MG63 (cell line): ENCODE measurements around the gene INPP5F. TPM values are rescaled to one million over a fixed set of nuclear protein-coding genes. Genes with fewer than 3 reads are reported as not detected.
A peak's percentile ranks its signal among the peaks of the same experiment; 100 is the strongest.

Source experiments
- DNase-seq: peaks from one replicate; pipeline ENCODE4 v3.0.0-alpha.2; 2020
- H3K27me3 ChIP-seq: fragments of 250-450 bp; sonication (Bioruptor Pico); 2 replicates; pipeline ENCODE4 v1.5.1; 2020; ENCODE audit warnings: mild to moderate bottlenecking, moderate library complexity
- H3K36me3 ChIP-seq: fragments of 250-450 bp; sonication (Bioruptor Pico); 2 replicates; pipeline ENCODE4 v1.5.1; 2020; ENCODE audit warnings: mild to moderate bottlenecking, moderate library complexity
- H3K4me3 ChIP-seq: fragments of 250-450 bp; sonication (Bioruptor Pico); 2 replicates; pipeline ENCODE4 v1.5.1; 2020; ENCODE audit warnings: mild to moderate bottlenecking, moderate library complexity
- H3K9me3 ChIP-seq: fragments of 250-450 bp; sonication (Bioruptor Pico); 2 replicates; pipeline ENCODE4 v1.5.1; 2020; ENCODE audit warnings: mild to moderate bottlenecking, moderate library complexity
- total RNA-seq: library from RNA; depleted of rRNA; stranded (reverse); fragments of >200 nt; shearing (Covaris generic); gene quantifications from 2 replicates; pipeline ENCODE4 v1.2.3, GENCODE V29; 2014; ENCODE audit warnings: low replicate concordance

Gene INPP5F
- total RNA-seq, 1 experiment from 2014 or later, result 7.1 TPM

DNA sequence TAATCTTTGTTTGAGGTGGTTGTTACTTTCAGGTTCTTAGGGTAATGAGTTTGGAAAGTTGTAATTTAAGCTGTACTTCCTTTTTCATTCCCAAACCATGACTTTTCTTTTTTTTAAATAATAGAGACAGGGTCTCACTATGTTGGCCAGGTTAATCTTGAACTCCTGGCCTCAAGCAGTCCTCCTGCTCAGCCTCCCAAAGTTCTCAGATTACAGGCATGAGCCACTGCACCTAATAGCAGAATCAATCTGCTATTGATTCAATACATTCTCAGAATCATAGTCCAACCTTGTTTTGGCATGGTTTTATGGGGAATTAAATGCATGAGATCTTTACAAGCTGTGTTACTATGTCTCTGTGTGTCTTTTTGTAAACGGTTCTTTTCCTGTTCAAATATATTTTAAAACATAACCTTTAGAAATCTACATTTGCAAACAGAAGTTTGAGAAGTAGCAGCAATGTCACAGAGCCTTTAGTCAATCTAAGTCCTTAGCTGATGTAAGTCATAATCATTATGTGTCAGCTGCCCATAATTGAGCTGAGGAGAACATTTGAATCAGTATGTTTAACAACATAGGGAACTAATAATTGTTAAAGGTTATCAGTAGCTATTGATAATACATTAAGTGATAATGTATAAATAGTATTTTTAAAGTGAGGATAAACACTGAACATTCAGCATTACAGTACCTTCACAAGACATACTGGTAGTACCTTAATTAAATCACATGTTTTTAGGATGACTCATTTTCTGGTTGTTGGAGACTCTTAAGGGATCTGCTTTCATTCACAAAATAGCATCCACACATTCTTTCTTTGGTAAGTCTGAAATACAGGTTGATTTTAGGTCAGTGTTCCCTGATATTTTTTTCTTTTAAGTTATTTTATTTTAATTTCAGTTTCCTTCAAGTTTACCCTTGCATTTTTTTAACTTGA is 8.8 kb downstream of the INPP5F start:
- H3K4me3 ChIP-seq, result no peak overlapping the region
- H3K36me3 ChIP-seq, result no peaks in the 10 kb centered on the region
- H3K9me3 ChIP-seq, result no peaks in the 10 kb centered on the region
- no peak for DNase-seq
- no peaks in the 10 kb centered on the region for H3K27me3 ChIP-seq

DNA sequence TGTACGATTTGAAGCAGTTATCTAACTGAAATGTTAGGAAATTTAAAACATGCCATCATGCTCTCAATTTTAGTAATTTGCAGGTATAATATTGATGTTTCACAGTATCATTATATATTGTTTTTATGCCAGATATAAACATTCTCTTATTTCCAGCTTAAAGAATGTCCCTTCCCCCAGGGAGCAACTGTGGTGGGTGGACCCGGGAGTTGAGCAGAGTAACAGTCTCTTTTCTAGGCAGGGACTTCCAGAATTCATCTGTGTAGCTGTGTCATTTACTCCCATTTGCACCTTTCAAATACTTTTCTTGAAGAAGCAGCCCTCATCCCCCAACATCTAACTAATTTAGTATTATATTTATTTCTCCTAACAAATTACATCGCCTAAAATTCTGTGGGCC is 9.6 kb downstream of the INPP5F start:
- H3K9me3 ChIP-seq, result no peaks in the 10 kb centered on the region
- H3K36me3 ChIP-seq, result no peaks in the 10 kb centered on the region
- no peak for DNase-seq
- no peak overlapping the region for H3K4me3 ChIP-seq
- no peaks in the 10 kb centered on the region for H3K27me3 ChIP-seq

DNA sequence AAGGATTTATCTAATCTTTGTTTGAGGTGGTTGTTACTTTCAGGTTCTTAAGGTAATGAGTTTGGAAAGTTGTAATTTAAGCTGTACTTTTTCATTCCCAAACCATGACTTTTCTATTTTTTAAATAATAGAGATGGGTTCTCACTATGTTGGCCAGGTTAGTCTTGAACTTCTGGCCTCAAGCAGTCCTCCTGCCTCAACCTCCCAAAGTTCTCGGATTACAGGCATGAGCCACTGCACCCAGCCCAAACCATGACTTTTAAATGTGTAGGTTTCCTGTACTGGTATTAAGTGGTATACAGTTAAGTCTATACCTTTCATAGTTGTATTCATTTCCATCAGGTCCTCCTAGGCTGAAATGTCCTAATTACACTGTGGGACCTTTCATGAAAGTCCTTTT is 10.4 kb downstream of the INPP5F start:
- Histone ChIP-seq H3K9me3 (no peaks in the 10 kb centered on the region), H3K4me3 (no peak overlapping the region), H3K36me3 (no peaks in the 10 kb centered on the region), H3K27me3 (no peaks in the 10 kb centered on the region)
- DNase-seq, result no peak

DNA sequence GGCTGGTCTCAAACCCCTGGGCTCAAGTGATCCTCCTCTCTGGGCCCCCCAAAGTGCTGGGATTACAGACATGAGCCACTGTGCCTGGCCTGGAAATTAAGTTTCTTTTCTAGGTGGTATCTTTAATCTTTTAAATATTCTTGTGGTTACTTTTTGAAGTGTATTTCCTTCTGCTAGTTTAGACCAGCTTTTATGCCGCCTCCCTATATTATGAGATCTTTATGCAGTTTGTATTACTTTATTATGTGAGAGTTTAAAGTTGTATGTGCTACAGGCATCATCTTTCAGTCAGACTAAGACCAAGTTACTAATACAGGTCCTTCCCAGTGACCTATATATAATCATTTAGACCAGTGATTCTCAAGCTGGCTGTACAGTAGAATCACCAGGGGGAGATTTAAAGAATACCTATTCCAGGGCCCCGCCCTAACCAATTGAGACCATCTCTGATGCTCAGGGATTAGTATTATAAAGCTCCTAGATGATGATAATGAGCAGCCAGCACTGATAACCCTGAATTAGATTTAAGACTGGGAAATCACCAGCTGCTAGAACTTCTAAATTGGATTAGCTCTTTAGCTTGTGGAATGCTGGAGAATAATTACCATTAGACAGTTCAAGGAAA is 11.3 kb downstream of the INPP5F start:
- H3K9me3 ChIP-seq, result no peaks in the 10 kb centered on the region
- no peak for DNase-seq
- no peaks in the 10 kb centered on the region for H3K27me3 ChIP-seq
- no peak overlapping the region for H3K4me3 ChIP-seq
- H3K36me3 ChIP-seq, result no peaks in the 10 kb centered on the region

DNA sequence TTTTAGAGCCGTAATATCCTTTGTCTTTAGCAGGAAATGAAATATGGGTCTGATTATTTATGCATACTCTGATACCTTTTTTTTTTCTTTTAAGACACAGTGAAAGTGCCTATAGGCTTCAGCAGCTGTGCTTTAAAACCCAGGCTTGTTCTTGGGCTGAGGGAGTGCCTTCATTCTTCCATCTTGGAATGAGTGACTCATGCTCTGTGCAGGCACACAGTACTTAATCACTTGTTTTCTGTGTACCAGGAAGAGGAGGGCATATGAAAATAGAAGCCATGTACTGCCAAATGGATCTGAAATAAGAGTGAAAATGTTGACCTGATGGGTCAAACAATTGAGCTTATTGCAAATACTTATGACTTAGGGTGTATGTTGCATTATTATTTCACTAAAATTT is 12.0 kb downstream of the INPP5F start:
- peak; percentile 49 for DNase-seq
- no peaks in the 10 kb centered on the region for H3K9me3 ChIP-seq

DNA sequence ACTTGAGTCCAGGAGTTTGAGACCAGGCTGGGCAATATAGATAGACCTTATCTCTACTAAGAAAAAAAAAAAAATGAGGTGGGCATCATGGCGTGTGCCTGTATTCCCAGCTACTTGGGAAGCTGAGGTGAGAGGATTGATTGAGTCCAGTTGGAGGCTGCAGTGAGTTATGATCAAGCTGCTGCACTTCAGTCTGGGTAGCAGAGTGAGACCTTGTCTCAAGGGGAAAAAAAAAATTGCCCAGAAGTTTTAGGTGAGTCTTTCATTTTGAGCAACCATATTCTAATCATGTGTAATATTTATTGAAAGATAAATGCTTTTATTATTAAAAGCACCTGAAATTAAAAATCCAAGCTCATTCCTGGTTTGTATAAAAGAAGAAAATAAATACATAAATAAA is 13.1 kb downstream of the INPP5F start:
- no peaks in the 10 kb centered on the region for H3K36me3 ChIP-seq
- no peaks in the 10 kb centered on the region for H3K9me3 ChIP-seq
- H3K4me3 ChIP-seq, result no peak overlapping the region
- no peaks in the 10 kb centered on the region for H3K27me3 ChIP-seq
- DNase-seq, result no peak

More for the DNA sequence above, 12.0 kb downstream of the INPP5F start:
- Histone ChIP-seq H3K4me3 (no peak overlapping the region), H3K27me3 (no peaks in the 10 kb centered on the region), H3K36me3 (no peaks in the 10 kb centered on the region)

DNA sequence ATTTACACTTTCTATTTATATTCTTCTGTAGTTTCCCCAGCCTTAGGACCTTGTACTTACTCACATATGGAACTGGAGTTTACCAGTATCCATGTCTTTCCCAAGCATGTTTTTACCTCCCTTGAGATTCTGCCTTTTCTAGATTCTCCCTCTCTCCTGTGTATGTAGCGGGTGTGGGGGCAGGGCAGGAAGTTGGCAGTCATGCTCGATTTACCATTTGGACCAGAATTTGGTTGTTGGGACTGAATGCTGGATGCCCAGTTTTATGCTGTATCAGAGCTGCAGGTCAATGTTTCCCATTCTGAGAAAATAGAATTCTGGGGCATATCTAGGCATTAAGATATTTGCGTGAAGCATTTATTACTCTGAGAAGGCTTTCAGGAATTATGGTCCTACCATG is 14.2 kb downstream of the INPP5F start:
- no peaks in the 10 kb centered on the region for H3K9me3 ChIP-seq
- H3K4me3 ChIP-seq, result no peak overlapping the region
- no peak for DNase-seq
- no peaks in the 10 kb centered on the region for H3K27me3 ChIP-seq
- H3K36me3 ChIP-seq, result no peaks in the 10 kb centered on the region

DNA sequence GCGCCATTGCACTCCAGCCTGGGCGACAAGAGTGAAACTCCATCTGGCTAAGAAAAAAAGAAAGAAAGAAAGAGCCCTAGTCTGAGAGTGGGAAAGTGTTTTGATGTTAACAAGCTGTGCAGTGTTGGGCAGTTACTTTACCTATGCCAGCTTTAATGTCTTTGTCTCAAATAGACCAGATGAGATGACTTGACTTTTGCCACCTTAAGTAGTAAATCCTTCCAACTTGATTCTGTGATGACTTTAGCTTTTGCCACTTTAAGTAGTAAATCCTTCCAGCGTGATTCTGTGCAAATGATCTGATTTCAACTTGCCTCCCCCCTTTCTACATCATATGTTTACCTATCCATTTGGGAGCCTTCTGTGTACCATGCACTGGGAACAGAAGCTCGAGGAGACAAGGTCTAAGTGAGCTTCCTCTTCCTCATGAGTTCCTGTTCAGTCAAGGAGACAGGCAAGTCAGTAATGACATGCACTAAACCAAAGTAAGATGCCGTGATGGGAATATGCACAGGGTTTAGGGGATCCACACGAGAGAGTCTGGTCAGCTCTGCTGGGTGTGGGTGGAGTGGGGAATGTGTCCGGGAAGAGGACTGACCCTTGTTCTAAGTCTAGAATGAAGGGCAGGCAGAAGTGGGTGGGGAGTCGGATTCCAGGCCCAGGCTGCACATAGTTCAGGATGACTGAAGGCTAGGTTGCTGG is 17.2 kb downstream of the INPP5F start:
- no peak for DNase-seq

DNA sequence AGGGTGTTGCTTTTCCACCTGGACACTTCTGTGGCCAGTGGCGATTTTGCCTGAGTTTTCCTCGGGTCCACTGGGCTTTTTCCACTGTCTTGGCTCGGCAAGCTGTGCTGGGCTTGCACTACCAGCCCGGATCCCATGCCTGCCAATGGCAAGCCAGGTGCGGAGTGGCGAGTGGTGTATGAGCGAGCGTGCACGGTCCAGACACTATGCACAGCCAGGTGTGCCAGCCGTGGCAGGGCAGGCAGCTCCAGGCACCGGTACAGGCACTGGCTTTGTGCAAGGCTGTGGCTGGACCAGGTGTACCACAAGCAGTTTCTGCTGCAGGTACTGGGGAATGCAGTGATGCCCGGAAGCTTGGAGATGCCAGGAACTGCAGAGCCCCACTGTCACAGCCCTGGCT is 22.1 kb downstream of the INPP5F start:
- Histone ChIP-seq H3K9me3 (no peaks in the 10 kb centered on the region), H3K4me3 (no peak overlapping the region), H3K36me3 (no peaks in the 10 kb centered on the region), H3K27me3 (no peaks in the 10 kb centered on the region)
- no peak for DNase-seq

More for the DNA sequence above, 17.2 kb downstream of the INPP5F start:
- H3K9me3 ChIP-seq, result no peaks in the 10 kb centered on the region
- H3K36me3 ChIP-seq, result no peaks in the 10 kb centered on the region
- H3K4me3 ChIP-seq, result no peak overlapping the region
- no peaks in the 10 kb centered on the region for H3K27me3 ChIP-seq

DNA sequence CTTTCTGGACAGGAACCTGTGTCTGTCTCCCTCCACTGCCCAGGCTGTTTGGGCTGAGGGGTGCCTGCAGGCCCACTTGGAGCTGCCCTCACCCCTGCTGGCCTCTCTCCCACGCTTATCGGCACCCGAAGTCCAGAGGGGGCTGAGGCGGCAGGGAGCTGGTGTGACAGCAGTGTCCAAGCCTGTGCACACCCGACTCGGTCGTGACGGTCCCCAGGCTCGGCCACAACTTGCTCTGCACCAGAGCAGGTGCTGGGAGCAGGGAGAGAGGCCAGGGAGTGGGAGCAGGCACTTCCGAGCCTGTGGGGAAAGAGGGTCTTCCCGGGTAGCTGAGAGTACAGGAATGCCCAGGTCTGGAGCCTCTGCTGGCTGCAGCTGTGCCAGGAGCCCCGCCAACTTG is 23.0 kb downstream of the INPP5F start:
- Histone ChIP-seq H3K9me3 (no peaks in the 10 kb centered on the region), H3K27me3 (no peaks in the 10 kb centered on the region), H3K36me3 (no peaks in the 10 kb centered on the region), H3K4me3 (no peak overlapping the region)
- no peak for DNase-seq

DNA sequence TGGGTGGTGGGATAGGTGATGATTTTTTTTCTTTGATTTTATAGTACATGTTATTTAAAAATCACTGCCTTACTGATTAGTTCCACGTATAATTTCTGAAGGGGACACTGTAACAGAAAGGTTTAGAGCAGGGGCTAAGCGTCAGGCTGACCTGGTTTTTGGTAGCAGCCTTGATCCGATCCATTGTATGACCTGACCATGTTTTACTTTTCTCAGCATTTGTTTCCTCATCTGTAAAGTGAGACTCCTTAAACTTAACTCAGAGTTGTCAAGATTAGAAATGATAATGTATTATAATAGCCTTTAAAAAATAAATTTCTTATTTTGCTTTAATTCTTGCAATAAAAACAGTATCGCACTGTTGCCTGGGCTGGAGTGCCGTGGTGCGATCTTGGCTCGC is 23.6 kb downstream of the INPP5F start:
- Histone ChIP-seq H3K27me3 (no peaks in the 10 kb centered on the region), H3K4me3 (no peak overlapping the region), H3K9me3 (no peaks in the 10 kb centered on the region), H3K36me3 (no peaks in the 10 kb centered on the region)
- DNase-seq, result no peak

DNA sequence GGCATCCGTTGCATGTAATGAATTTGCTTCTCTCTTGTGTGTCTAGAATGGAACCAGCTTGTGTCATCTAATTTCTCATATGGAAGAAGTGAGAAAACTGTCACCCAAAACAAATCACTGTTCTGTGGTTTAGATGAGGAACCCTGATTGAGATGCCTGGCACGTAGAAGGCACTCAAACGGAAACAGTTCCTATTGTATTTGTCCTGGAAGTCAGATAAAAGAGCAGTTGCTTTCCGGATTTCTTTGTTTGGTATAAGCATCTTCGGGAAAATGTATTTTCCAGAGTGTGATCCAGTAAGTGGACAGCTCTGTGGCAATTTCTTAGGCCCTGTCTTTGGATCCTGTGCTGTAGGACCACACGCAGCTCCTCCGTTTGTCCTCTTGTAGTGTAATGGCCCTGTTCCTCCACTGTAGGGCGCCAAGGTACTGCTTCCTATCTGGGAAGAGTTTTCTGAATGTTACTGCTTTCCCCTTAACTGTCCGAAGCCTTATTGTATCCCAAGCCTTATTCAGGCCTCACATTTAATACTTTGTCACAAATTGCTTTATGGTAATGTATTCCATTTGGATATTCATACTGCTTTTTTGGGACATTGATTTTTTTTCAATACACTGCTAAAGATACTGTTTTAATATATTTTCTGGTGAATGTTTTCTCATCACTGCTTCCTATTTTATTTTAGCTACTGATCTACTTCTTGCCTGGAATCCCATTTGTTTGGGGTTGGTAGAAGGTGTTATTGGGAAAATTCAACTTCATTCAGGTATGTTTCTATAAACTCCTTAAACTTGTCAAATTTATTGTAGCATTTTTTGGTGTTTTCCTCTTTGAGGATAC is 24.8 kb downstream of the INPP5F start:
- Histone ChIP-seq H3K4me3 (no peak overlapping the region), H3K9me3 (no peaks in the 10 kb centered on the region), H3K27me3 (no peaks in the 10 kb centered on the region), H3K36me3 (no peaks in the 10 kb centered on the region)
- peak; percentile 45 for DNase-seq

DNA sequence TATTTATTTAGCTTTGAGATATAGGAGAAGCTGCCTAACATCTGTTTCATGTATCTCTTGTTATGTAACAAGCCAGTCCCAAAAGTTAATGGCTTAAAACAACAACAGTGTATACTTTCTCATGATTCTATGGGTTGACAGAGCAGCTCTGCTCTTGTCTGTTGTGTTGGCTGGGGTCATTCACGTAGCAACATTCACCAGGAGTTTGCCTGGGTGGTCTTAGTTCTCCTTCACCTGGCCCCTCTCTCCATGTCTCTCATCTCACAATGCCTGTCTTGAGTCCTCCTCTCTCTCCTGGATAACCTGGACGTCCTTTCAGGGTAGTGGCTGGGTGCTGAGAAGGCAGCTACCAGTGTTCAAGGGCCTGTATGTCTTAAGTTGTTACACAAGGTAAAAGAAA is 27.5 kb downstream of the INPP5F start:
- DNase-seq, result no peak
- Histone ChIP-seq H3K36me3 (no peaks in the 10 kb centered on the region), H3K4me3 (no peak overlapping the region), H3K27me3 (no peaks in the 10 kb centered on the region), H3K9me3 (no peaks in the 10 kb centered on the region)

DNA sequence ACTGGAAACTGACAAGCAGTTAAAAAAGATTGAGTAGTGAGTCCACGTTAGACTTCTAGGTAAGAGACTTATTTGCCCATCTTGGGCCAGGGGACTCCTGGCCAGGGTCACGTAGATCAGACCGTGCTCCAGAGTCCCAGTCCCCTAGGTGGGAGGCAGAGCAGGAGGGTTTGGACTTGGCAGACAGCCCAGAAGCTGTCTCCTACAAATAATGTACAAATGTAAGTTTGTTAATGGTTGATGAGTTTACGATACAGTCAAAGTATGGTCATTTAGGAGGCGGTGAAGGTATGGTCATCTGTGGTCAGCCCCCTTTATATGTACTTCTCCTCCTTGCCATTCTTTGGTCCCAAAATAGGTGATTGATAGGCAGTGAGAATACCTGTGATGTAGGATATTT is 28.2 kb downstream of the INPP5F start:
- Histone ChIP-seq H3K4me3 (no peak overlapping the region), H3K36me3 (no peaks in the 10 kb centered on the region), H3K27me3 (no peaks in the 10 kb centered on the region), H3K9me3 (no peaks in the 10 kb centered on the region)
- no peak for DNase-seq

DNA sequence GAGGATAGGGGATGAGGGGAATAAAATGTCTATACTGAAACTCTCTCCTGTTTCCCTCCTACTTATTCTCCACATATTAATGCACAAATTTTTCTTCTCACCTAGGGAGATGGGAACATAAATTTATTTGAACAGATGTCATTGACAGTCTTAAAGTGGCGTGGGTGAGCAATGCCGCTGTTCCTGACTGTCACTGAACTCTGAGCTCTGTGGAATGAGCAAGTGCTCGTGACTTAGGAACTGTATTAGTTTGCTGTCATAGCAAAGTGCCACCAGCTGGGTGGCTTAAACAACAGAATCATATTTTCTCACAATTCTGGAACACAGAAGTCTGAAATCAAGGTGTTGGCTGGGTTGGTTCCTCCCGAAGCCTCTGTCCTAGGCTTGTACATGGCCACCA is 29.1 kb downstream of the INPP5F start:
- Histone ChIP-seq H3K4me3 (no peak overlapping the region), H3K36me3 (no peaks in the 10 kb centered on the region), H3K27me3 (no peaks in the 10 kb centered on the region), H3K9me3 (no peaks in the 10 kb centered on the region)
- no peak for DNase-seq

DNA sequence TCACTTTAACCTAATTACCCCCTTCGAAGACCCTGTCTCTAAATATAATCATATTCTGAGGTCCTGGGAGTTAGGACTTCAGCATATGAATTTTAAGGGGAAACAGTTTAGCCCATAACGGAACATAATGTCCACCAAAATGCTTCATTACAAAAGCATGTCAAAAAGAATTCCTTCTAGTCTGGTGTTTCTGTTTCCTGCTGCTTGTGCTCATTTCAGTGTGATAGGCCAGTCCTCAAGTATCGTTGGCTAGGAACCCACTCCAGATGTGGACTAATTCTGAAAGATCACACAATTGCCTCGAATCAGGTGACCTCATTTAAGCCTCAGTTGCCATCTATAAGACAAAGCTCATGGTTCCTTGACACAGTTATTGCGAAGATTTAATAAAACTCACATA is 29.6 kb downstream of the INPP5F start:
- no peaks in the 10 kb centered on the region for H3K36me3 ChIP-seq
- DNase-seq, result no peak

More for the DNA sequence above, 29.6 kb downstream of the INPP5F start:
- Histone ChIP-seq H3K9me3 (no peaks in the 10 kb centered on the region), H3K4me3 (no peak overlapping the region), H3K27me3 (no peaks in the 10 kb centered on the region)
